Activated CD4-positive, CD25-positive, alpha-beta regulatory T cell treated with anti-CD3 and anti-CD28 coated beads, Interleukin-2, amount 50 U/mL, for 24 hours (primary cell): ENCODE data around the gene PRKCE.
A peak's percentile ranks its signal among the peaks of the same experiment; 100 is the strongest.
"Not testable (repeated sequence)": the region's sequence is repeated elsewhere in the genome, so short reads cannot be mapped to it uniquely, and the experiment has no call there.

Experiments used
- ATAC-seq, 2 donors: fragments of 150-1000 bp; cut with Tn5 transposase; one replicate each; pipeline ENCODE4 v1.10.0; 2021; ENCODE audit warnings: mild to moderate bottlenecking in 1 of 2, moderate library complexity in 1 of 2

The PRKCE gene

DNA sequence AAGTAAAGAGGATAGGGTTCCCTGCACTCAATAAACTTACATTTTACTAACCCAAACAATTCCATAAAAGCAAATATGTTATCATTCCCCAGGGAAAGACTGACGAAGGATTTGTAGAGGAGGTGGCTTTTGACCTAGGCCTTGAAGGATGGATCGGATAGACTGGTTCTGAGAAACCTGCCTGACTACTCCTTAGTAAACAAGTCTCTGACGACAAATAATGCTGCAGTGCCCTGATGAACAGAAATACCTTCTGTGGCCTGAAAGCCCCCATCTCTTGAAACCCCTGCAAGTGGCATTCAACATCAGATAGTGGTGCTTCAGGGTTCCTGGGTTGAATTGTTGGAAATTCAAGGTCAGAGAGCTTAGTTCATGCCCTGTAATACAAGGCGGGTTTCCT, 19.2 kb downstream of the PRKCE start:
- no peak for ATAC-seq

DNA sequence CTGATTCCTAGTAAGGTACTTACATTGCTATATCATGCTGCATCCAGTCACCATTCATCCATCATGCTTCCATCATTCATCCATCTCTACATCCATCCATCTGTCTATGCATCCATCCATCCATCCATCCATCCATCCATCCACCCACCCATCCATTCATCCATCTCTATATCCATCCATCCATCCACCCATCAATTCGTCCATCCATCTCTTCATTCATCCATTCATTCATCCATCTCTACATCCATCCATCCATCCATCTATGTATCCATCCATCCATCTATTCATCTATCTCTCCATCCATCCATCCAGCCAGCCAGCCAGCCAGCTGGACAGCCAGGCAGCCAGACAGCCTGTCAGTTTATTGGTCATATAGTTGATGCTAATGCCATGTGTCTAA, 20.7 kb downstream of the PRKCE start:
- ATAC-seq: no peak

DNA sequence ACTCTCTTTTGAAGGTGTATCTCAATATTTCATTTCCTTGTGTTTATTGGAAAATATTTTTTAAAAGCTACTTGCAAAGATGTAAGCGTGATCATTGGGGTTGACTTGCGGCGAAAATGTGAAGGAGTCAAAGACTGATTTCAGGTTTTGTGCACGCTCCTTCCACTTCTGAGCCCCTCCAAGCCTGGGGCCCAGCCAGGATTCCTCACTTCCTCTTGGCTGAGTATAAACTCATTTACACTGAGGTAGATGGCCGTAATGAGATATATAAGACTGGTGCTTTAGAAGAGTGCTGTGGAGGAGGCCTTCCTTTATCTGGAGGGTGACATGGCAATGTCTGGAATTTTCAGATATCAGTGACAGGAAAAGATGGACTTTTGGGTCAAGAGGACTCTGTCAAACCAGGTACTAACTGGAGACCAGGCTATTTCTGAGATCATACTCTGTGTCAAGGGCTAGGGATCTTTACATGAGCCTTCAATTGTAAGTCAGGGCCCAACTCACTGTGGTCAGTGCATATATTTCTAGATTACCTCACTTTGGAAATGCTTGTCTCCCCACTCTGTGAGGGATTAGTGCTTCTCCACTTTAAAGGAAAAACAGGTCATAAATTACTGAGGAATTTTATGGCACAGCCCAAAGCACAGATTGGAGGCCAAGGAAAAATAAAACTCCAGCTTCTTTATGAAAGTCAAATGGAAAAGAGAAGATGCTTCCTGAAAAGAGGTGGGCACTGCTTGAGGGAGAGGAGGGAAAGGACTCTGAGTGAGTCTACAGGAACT, 22.8 kb downstream of the PRKCE start:
- no peak for ATAC-seq

DNA sequence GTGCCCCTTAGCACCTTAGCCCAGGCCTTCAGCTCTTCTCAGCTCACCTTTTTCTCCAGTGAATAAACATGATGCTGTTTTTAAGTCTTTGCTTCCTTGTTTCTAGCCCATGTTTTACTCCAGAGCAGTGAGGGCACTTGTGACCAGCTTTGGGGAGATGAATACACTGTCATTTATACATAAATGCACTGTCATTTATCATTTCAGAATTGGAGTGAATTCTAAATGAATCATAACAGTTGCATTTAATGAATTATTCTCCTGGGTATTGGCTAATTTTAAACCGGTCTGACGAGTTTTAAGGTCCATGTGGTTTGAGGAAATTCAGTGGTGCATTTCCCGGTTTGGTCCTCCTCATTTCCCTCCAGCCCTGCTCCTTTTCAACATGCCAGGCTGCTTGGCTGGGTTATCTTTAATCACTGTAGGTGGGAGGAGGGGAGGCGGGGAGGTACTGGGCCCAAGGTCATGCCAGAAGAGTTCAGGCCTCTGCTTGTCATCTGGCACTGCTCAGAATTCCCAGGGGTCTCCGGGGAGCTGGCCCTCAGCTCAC, 23.9 kb downstream of the PRKCE start:
- no peak for ATAC-seq

DNA sequence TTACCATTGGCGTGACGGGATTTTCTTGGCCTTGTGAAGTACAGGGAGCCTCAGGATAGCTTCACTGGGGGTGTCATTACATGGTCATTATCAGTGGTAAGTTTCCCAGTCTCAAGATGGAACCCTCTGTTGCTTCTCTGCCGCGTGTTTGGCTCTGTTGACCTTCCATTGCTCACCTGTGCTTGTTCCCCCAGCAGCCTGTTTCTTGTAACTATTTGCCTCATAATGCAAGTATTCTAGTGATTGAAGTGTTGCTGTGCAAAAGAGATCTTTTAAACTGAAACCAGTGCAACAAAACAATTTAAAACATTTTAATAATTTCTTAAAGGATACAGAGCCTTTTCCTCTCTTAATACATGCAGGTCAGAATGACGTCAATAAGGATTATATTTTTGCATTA, 24.6 kb downstream of the PRKCE start:
- ATAC-seq: no peak

DNA sequence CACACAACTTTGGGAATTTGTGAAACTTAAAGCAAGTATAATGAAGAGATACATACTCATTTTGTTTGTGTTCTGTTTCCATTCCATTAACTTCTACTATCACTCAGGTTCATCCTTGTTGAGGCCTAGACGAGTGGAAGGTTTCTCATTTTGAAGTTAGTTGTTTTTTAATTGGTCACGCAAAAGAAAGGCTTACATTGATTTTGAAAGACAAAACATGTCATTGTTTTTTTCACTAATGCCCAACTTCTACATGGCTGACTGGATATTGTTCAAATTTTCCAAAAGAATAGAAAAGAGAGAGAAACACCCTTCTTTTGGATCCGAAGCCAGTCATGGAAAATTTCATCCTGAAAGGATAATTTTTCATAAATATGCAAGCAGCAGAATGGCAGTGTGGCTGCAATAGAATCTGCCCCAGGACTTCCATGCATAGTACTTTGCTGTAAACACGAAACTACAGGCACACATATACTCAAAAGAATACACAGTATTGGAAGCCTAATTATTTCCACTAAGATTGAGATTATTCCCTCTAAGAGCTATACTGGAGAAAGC, 27.4 kb downstream of the PRKCE start:
- ATAC-seq: no peak

DNA sequence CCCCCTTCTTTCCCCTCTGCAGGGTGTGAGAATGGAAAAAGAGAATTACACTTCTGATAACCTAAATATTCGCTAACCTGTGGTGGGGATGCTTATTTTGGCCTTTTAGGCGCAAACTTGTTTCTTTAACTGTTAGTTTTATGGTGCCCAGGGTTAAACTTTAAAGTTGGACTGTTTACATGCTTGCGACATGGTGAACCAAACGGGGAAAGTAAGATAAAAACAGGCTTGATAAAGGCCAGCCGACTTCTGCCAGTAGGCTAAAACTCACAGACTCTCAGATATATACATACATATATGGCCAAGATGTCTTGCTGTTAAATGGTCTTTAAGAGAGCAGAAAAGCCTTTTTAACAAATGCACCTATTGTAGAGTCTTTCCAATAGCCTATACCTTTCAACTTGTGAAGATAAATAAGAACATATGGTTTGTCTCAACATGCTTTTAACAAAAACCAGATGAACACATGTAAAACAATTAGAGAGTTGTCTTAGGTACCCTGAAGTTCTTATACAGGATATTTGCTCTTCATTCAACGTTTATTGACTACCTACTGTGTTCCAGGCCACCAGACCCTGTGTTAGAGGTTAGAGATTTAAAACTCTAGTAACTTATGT, 29.0 kb downstream of the PRKCE start:
- ATAC-seq: no peak

DNA sequence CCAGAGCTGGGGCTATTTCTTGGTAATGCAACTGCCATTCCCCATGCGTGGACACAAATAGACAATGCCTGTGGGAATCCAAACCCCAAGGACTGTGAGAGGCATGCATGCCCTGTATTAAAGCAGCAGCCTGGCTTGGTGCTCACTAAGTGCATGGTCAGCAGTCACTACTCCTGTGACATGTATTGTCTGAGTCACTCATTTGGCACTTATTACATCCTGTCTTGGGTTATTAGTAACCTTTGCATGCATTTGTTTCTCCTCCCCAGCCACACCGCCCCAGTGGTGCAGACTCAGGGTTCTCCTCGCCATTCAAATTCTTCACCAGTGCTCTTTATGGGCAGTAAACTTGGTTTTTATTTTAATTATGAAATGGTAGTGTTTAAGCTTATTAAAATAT, 30.2 kb downstream of the PRKCE start:
- peak; percentile 70 to 71 for ATAC-seq

DNA sequence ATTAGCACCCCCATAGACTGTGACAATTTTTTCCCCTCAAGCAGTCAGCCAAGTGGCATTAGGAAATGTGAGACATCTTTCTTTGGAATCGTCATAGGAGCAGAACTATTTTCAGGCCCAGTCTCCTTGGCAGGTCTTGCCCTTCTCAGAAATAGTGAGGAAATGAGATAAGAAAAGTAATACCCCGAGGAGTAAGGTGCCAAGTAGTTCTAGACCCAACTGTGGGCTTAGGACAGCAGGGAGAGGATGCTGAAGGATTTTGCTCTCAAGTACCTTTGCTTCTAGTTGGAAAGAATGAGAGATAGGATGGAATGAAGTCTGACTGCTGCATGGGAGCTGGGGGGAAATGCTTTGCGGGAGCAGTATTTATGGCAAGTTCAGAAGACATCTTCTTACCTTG, 31.8 kb downstream of the PRKCE start:
- ATAC-seq: no peak

DNA sequence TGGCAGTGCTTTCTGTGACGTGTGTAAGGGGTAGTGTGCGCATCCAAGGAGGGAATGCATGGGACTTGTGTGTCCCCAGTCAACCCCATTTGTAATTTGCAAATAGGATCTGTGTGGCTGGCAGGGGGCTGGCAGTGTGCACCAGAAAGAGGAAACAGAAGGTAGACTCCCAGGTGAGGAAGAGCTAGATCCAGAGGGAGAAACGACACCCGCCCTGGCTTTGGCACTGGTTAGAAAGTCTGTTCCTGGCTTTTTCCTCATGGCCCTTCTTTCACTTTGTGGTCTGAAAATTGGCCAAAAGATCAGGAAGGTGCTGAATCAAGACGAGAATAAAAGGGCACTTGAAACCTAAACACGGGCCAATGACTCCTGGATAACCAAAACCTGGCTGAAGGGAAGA, 33.3 kb downstream of the PRKCE start:
- ATAC-seq: no peak

DNA sequence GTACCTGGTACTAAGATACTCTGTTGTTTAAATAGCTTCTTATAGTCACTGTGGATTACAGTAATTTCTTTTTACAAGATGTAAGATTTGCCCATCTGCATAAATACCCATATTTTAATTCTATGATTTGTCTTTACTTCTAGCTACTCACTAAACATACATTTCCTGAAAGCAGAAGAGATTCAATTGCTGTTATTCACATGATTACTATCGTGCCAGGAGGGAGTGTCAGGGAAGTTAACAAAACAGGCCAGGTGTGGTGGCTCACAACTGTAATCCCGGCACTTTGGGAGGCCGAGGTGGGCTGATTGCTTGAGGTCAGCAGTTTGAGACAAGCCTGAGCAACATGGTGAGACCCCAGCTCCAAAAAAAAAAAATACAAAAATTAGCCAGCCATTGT, 33.8 kb downstream of the PRKCE start:
- ATAC-seq: no peak

DNA sequence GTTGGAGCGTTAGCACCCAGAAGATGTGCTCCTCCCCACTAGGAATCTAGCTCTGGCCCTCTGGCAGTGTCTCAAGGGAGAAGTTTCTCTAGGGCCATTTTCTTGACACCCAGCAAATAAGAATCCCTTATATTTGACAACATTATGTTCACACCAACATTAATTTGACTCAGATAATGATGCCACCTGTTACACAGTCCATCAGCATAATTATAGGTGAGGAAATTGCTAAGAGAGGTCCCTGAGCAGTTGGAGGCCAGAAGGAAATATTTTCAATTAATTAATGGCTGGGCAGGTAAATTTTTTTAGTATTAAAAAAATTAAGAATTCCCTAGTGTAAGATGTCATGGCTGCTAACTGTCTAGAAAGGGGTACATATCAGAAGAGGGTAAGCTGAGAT, 36.5 kb downstream of the PRKCE start:
- ATAC-seq: no peak

DNA sequence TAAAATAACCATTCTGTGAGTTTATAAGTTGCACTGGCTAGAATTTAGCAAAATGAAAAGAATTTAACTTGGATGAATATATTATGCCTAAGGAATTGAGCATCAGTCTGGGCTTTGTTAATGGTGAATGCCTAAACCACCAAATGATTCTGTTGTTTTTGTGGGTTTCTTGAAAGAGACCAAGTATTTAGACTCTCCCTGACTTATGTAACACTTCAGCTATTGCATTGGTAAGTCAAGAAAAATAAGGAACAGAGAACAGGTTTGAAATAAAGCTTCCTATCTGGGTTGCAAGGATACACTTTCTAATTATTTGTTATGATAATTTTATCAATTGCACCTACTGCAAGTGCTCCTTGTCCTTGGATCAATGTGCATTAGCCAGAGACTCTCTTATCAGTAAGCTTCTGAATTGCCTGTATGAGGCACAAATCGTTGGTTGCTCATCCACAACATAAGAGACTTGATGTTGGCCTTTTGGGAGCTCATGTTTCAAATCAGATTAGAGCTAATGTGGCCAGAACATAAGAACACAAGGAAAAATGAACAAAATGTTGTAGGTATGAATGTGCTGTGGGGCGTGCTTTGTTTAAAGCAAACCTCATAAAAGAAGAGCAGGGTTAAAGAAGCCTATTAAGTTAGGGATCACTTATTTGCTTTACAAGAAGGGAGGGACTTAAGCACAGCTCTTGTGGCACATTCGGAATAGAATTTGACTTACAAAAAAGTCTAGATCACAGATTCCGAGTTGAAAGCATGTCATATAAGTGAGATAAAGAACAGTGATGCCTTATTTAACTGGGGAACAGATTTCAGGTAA, 37.2 kb downstream of the PRKCE start:
- ATAC-seq: no peak

DNA sequence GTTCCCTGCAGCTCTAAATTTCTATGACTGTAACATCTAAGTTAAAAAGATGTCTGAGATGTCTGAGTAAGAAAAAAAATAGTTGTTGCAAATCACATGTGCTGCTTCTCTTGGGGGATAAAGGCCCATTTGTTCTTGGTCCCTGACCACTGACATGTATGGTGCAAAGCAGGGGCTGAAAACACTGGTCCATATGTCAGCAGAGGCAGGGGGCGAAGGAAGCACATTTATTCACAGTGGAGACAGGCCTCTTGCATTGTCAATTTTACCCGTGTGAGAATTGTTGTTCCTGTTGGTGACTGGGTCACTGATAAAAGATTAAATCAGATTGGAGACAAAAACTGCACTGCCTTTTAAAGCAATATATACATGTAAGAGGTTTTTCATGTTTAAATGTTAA, 38.8 kb downstream of the PRKCE start:
- no peak for ATAC-seq

DNA sequence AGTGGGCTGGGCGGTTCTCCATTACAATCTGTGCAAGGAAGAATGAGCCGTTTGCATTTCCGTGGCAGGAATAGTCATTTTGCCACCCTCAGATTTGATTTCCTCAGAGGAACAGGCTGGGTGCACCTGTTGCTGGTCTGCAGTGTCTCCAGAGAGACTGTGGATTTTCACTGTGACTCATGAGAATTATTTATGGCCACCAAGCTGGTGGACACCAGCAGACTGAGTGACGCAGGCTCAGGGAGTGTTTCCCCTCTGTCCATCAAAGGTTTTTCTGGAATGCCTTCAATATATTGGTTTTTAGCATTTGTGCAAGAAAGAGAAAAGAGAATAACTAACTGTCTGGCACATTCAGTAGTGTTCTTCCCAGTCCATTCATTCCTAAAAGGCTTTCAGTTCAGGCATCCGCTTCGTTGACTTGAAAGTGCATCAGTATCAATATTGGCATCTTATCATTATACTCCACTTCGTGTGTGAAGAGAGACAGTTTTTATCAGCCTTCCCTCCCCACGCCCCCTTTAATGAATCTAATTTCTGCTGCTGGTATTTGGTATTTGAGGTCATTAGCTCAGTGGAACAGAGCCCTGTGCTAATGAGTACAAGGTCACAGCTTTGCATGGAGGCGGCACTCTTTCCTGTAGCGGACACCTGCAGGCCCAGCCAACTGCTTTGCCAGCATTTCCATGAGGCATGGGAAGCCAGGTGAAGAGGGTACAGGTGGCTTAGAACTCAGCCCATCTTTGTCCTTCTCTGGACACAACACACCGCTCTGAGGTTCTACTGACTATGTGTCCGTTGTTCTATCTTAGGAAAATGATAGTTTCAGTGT, 39.9 kb downstream of the PRKCE start:
- no peak for ATAC-seq

DNA sequence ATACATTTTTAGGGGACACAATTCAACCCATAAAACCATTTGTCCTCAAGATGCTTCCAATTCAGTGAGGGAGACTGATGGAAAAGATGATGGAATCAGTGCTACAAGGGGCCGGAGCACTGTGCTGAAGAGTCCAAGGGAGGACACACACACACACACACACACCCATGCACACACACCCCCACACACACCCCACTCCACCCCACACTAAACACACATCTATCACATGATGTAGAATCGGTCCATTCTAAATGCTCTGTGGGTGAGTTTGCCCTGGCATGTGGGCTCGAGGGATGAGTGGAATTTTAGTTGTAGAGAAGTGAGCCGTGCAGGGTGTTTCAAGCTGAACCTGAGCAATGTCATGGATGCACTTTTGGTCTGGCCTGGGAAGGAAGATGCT, 41.1 kb downstream of the PRKCE start:
- ATAC-seq: no peak

DNA sequence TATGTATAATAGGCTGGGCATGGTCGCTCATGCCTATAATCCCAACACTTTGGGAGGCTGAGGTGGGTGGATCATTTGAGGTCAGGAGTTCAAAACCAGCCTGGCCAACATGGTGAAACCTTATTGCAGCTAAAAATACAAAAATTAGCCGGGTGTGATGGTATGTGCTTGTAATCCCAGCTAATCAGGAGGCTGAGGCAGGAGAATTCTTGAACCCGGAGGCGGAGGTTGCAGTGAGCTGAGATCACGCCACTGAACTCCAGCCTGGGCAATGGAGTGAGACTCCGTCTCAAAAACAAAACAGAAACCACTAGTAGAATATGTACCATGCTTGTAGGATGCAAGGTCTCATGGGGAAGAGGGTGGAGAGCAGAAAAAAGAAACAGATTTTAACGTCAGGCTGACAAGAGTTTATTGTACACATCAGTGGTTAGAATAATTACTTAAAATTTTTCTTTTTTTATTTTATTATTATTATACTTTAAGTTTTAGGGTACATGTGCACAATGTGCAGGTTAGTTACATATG, 44.1 kb downstream of the PRKCE start:
- not testable (repeated sequence) for ATAC-seq

DNA sequence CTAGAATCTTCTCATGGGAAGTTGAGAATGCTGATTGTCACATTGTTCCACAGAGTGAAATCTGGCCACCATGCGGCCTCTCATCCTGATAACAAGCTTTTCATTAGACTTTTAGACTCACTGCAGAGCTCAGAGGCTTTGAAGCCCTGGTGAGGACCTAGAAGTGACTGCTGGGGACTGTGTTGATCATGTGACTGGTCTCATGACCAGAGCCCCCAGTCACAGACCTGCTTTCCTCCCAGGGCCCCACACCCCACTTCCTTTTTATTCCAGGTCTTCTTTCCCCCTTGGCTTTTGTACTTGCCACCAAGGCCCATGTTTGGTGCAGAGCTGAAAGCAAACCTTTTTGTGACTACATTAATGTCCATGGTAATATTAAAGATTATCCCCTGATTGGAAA, 45.2 kb downstream of the PRKCE start:
- ATAC-seq: no peak

DNA sequence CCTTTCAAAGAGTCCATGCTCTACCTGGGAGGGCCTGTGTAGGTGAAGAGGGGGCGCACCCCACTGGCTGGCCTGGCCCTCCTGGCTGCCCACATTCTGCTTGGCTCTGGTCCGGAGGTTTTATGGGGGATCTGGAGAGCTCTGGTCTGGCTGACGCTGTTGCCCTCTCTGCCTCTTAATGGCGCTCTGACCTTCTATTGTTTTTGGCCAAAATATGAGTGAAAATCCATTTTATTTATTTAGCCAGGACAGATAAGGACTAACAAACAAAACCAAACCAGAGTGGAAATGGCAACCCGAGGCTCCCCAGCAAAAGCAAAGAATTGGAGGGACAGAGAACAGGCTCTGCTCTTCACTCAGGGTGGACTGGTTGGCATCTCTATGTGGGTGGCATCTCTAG, 45.7 kb downstream of the PRKCE start:
- no peak for ATAC-seq

DNA sequence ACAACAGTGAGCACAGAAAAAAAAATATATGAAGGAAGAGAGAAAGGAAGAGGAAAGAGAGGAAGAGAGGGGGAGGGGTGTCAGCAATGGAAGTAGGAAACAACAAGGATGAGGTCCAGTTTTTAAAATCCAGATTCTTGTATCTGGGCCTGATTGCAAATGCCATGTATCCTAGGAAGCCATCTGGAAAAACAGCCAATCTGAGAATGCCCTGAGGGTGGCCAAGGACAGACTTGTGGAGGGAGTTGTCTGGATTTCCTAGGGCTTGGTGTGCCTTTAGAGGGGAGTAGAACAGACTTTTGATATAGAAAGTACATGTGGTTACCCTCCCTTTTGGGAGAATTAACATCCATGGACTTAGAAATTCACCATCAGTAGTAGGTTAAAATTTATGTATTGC, 47.1 kb downstream of the PRKCE start:
- no peak for ATAC-seq

DNA sequence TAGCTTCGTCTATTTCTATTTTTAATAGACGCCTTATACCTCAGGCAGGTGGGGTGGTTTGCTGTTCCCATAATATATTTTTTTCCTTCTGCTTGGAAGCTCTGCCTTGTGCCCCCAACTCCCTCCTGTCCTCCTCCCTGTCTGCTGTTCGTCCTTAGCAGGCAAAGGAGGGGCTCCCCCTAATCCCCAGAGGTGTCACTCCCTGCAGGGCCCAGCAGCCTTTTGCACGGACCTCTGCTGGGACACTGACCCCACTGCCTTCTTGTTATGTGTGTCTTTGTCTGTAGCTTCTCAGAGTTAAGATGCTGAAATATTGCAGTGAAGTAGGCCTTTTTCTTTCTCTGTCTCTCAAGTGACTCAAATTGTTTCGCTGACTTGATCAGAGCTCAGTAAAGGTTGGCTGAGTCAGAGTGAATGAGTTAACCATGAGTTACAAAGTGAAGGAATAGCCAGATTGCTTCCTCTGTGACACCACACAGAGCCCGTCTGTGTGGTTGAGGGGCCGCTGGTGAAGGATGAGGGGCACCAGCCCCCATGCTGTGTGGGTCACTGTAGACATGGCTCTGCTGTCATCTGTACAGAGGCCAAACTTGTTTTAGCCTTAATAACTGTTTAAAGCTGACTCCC, 47.7 kb downstream of the PRKCE start:
- ATAC-seq: peak; percentile 64 to 77
